NCI-H187 (cell line): ENCODE results near the gene TMEM72.

Experiments
- DNase-seq, 2 experiments: peaks; one replicate each; lab custom pipeline; 2025; lab: John Stamatoyannopoulos, UW

Gene TMEM72

GRCh38 chr10:44980309-44981171 is 69.4 kb downstream of the TMEM72 start:
- no peak for DNase-seq

DNA sequence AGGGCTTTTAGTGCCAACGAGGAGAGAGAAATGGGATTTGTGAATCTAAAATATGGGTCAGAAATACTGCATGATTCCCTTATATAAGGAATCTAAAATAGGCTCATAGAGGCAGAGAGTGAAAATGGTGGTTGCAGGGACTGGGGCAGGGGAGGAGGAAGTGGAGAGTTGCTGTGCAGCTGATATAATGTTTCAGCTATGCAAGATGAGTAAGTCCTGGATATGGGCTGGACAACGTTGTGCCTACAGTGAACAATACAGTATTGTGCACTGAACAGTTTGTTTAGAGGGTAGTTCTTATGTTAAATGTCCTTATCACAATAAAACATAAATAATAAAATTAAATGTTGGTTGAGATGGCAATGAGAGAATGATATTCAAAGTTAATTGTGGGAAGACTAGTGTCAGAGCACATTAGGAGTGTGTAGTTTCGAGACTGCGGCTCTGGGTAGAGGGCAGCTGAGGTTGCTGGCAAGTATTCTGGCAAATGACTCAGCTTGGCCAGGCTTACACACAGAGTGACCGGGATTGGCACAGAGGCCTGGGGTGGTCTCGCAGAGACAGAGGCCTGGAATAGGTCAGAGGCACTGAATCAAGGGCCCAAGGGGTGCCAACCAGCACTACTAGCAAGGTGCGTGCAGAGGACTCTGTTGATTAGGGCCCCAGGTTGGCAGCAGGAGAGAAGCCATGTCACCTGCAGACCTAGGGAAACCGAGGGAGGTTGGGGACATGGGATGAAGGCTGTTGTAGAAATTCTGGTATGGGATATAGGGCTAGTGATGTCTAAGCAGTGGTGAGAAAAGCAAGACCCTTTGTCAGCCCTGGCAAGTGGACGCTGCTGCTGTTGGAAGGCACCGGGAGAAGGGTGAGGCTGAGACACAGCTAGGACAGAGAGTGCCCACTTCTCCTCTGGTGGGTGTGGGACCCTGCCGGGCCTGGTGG is 70.3 kb downstream of the TMEM72 start:
- no peak for DNase-seq

- no peak for DNase-seq
Measured at GRCh38 chr10:44982114-44982460, 71.0 kb downstream of the TMEM72 start.

GRCh38 chr10:44982496-44982895 is 71.4 kb downstream of the TMEM72 start:
- no peak for DNase-seq

- DNase-seq: no peak
Measured at GRCh38 chr10:44983066-44983894, 72.1 kb downstream of the TMEM72 start.

GRCh38 chr10:44983895-44984278 is 72.8 kb downstream of the TMEM72 start:
- no peak for DNase-seq

DNA sequence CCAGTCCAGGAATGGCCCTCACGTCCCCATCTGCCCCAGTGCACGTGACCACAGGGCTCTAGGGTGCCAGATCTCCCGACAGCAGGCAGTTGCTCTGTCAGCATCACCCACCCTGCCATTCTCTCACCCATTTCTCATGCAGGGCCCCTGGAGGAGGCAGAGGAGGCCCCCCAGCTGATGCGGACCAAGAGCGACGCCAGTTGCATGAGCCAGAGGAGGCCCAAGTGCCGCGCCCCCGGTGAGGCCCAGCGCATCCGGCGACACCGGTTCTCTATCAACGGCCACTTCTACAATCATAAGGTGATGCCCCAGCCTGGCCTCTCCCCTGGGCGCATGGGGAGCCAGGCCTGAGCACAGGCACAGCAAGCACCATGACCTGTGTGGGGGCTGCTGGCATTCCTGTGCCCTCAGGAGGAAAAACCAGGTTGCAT is 73.5 kb downstream of the TMEM72 start:
- no peak for DNase-seq

GRCh38 chr10:44985175-44985681 is 74.1 kb downstream of the TMEM72 start:
- DNase-seq: no peak

- DNase-seq: no peak
Measured at GRCh38 chr10:44986179-44986578, 75.0 kb downstream of the TMEM72 start.
